Measurements from ENCODE around the gene COPB2.
"Not testable (repeated sequence)": the region's sequence is repeated elsewhere in the genome, so short reads cannot be mapped to it uniquely, and the experiment has no call there.

Gene COPB2

GRCh38 chr3:139418144-139418543 is 28.7 kb upstream of the COPB2 start:
- Histone ChIP-seq H3K4me1 (ENCODE audit: control insufficient read depth in 1 of 2, insufficient read depth in 2 of 2, low read length in 2 of 2) (peaks cover 14 to 30% of the 10 kb centered on the region in 2 donors), H3K9me3 (ENCODE audit: control insufficient read depth in 1 of 2, low read length in 2 of 2) (peaks cover 1 to 9% of the 10 kb centered on the region in 2 donors), H3K27me3 (ENCODE audit: control insufficient read depth in 1 of 2, insufficient read depth in 2 of 2, low read length in 2 of 2) (no peaks in the 10 kb centered on the region)

GRCh38 chr3:139416275-139416674 is 26.8 kb upstream of the COPB2 start:
- H3K27me3 ChIP-seq (ENCODE audit: control insufficient read depth in 1 of 2, insufficient read depth in 2 of 2, low read length in 2 of 2) = no peaks in the 10 kb centered on the region
- peaks cover 6 to 20% of the 10 kb centered on the region in 2 donors for H3K9me3 ChIP-seq (ENCODE audit: control insufficient read depth in 1 of 2, low read length in 2 of 2)
- no peaks in the 10 kb centered on the region for H3K36me3 ChIP-seq (ENCODE audit: control insufficient read depth in 1 of 2, insufficient read depth in 2 of 2, low read length in 2 of 2)
- H3K27ac ChIP-seq (ENCODE audit: low read depth, low read length) = no peak overlapping the region
- peaks cover 8 to 16% of the 10 kb centered on the region in 2 donors for H3K4me1 ChIP-seq (ENCODE audit: control insufficient read depth in 1 of 2, insufficient read depth in 2 of 2, low read length in 2 of 2)
- no peak overlapping the region for H3K9ac ChIP-seq (ENCODE audit: low read depth in 1 of 2, low read length in 2 of 2)
- H3K4me3 ChIP-seq (ENCODE audit: low read depth in 1 of 2, low read length in 2 of 2) = no peak overlapping the region

More at GRCh38 chr3:139418144-139418543, 28.7 kb upstream of the COPB2 start:
- no peak overlapping the region for H3K4me3 ChIP-seq (ENCODE audit: low read depth in 1 of 2, low read length in 2 of 2)
- H3K27ac ChIP-seq (ENCODE audit: low read depth, low read length) = no peak overlapping the region
- no peak overlapping the region for H3K9ac ChIP-seq (ENCODE audit: low read depth in 1 of 2, low read length in 2 of 2)
- no peaks in the 10 kb centered on the region for H3K36me3 ChIP-seq (ENCODE audit: control insufficient read depth in 1 of 2, insufficient read depth in 2 of 2, low read length in 2 of 2)

GRCh38 chr3:139414608-139415224 is 25.3 kb upstream of the COPB2 start:
- H3K9ac ChIP-seq (ENCODE audit: low read depth in 1 of 2, low read length in 2 of 2) = no peak overlapping the region
- no peaks in the 10 kb centered on the region for H3K36me3 ChIP-seq (ENCODE audit: control insufficient read depth in 1 of 2, insufficient read depth in 2 of 2, low read length in 2 of 2)
- no peak overlapping the region for H3K27ac ChIP-seq (ENCODE audit: low read depth, low read length)
- peak overlapping the region in 1 of 2 donors; percentile 28 for H3K4me3 ChIP-seq (ENCODE audit: low read depth in 1 of 2, low read length in 2 of 2)
- H3K27me3 ChIP-seq (ENCODE audit: control insufficient read depth in 1 of 2, insufficient read depth in 2 of 2, low read length in 2 of 2) = no peaks in the 10 kb centered on the region
- peaks cover 6 to 10% of the 10 kb centered on the region in 2 donors for H3K4me1 ChIP-seq (ENCODE audit: control insufficient read depth in 1 of 2, insufficient read depth in 2 of 2, low read length in 2 of 2)
- peaks cover 6 to 20% of the 10 kb centered on the region in 2 donors for H3K9me3 ChIP-seq (ENCODE audit: control insufficient read depth in 1 of 2, low read length in 2 of 2)

- H3K4me1 ChIP-seq (ENCODE audit: control insufficient read depth in 1 of 2, insufficient read depth in 2 of 2, low read length in 2 of 2); H3K27ac ChIP-seq (ENCODE audit: low read depth, low read length); H3K9ac ChIP-seq (ENCODE audit: low read depth in 1 of 2, low read length in 2 of 2); H3K36me3 ChIP-seq (ENCODE audit: control insufficient read depth in 1 of 2, insufficient read depth in 2 of 2, low read length in 2 of 2); H3K27me3 ChIP-seq (ENCODE audit: control insufficient read depth in 1 of 2, insufficient read depth in 2 of 2, low read length in 2 of 2); H3K4me3 ChIP-seq (ENCODE audit: low read depth in 1 of 2, low read length in 2 of 2): not testable (repeated sequence)
- H3K9me3 ChIP-seq (ENCODE audit: control insufficient read depth in 1 of 2, low read length in 2 of 2) = peaks cover 6 to 20% of the 10 kb centered on the region in 2 donors
These were observed 23.4 kb upstream of the COPB2 start for GRCh38 chr3:139412891-139413290.

- H3K4me3 ChIP-seq (ENCODE audit: low read depth in 1 of 2, low read length in 2 of 2); H3K36me3 ChIP-seq (ENCODE audit: control insufficient read depth in 1 of 2, insufficient read depth in 2 of 2, low read length in 2 of 2); H3K9ac ChIP-seq (ENCODE audit: low read depth in 1 of 2, low read length in 2 of 2); H3K27ac ChIP-seq (ENCODE audit: low read depth, low read length); H3K27me3 ChIP-seq (ENCODE audit: control insufficient read depth in 1 of 2, insufficient read depth in 2 of 2, low read length in 2 of 2); H3K4me1 ChIP-seq (ENCODE audit: control insufficient read depth in 1 of 2, insufficient read depth in 2 of 2, low read length in 2 of 2): not testable (repeated sequence)
- H3K9me3 ChIP-seq (ENCODE audit: control insufficient read depth in 1 of 2, low read length in 2 of 2) = peaks cover 15 to 21% of the 10 kb centered on the region in 2 donors
These were observed 11.7 kb upstream of the COPB2 start for GRCh38 chr3:139401155-139401554.

GRCh38 chr3:139396707-139397106 is 7.3 kb upstream of the COPB2 start:
- Histone ChIP-seq H3K27me3 (ENCODE audit: control insufficient read depth in 1 of 2, insufficient read depth in 2 of 2, low read length in 2 of 2) (no peaks in the 10 kb centered on the region), H3K27ac (ENCODE audit: low read depth, low read length) (no peak overlapping the region), H3K36me3 (ENCODE audit: control insufficient read depth in 1 of 2, insufficient read depth in 2 of 2, low read length in 2 of 2) (no peaks in the 10 kb centered on the region), H3K9ac (ENCODE audit: low read depth in 1 of 2, low read length in 2 of 2) (no peak overlapping the region), H3K4me3 (ENCODE audit: low read depth in 1 of 2, low read length in 2 of 2) (no peak overlapping the region), H3K9me3 (ENCODE audit: control insufficient read depth in 1 of 2, low read length in 2 of 2) (peaks cover 0 to 3% of the 10 kb centered on the region in 2 donors), H3K4me1 (ENCODE audit: control insufficient read depth in 1 of 2, insufficient read depth in 2 of 2, low read length in 2 of 2) (no peaks in the 10 kb centered on the region)

GRCh38 chr3:139394116-139394515 is 4.7 kb upstream of the COPB2 start:
- no peak overlapping the region for H3K4me3 ChIP-seq (ENCODE audit: low read depth in 1 of 2, low read length in 2 of 2)
- H3K36me3 ChIP-seq (ENCODE audit: control insufficient read depth in 1 of 2, insufficient read depth in 2 of 2, low read length in 2 of 2) = no peaks in the 10 kb centered on the region
- no peaks in the 10 kb centered on the region for H3K9me3 ChIP-seq (ENCODE audit: control insufficient read depth in 1 of 2, low read length in 2 of 2)
- no peaks in the 10 kb centered on the region for H3K27me3 ChIP-seq (ENCODE audit: control insufficient read depth in 1 of 2, insufficient read depth in 2 of 2, low read length in 2 of 2)
- H3K27ac ChIP-seq (ENCODE audit: low read depth, low read length) = no peak overlapping the region
- H3K4me1 ChIP-seq (ENCODE audit: control insufficient read depth in 1 of 2, insufficient read depth in 2 of 2, low read length in 2 of 2) = peaks cover 8 to 9% of the 10 kb centered on the region in 2 donors
- H3K9ac ChIP-seq (ENCODE audit: low read depth in 1 of 2, low read length in 2 of 2) = no peak overlapping the region

GRCh38 chr3:139388821-139389551 is 461 bp downstream of the COPB2 start:
- H3K4me1 ChIP-seq (ENCODE audit: control insufficient read depth in 1 of 2, insufficient read depth in 2 of 2, low read length in 2 of 2) = peaks cover 17 to 22% of the 10 kb centered on the region in 2 donors
- no peaks in the 10 kb centered on the region for H3K9me3 ChIP-seq (ENCODE audit: control insufficient read depth in 1 of 2, low read length in 2 of 2)
- no peaks in the 10 kb centered on the region for H3K27me3 ChIP-seq (ENCODE audit: control insufficient read depth in 1 of 2, insufficient read depth in 2 of 2, low read length in 2 of 2)
- H3K27ac ChIP-seq (ENCODE audit: low read depth, low read length) = peak overlapping the region; percentile 94
- peaks cover 0 to 3% of the 10 kb centered on the region in 2 donors for H3K36me3 ChIP-seq (ENCODE audit: control insufficient read depth in 1 of 2, insufficient read depth in 2 of 2, low read length in 2 of 2)
- peak overlapping the region; percentile 95 to 99 for H3K9ac ChIP-seq (ENCODE audit: low read depth in 1 of 2, low read length in 2 of 2)
- peak overlapping the region; percentile 78 to 90 for H3K4me3 ChIP-seq (ENCODE audit: low read depth in 1 of 2, low read length in 2 of 2)

GRCh38 chr3:139388077-139388476 is 1.4 kb downstream of the COPB2 start:
- H3K36me3 ChIP-seq (ENCODE audit: control insufficient read depth in 1 of 2, insufficient read depth in 2 of 2, low read length in 2 of 2) = peaks cover 0 to 6% of the 10 kb centered on the region in 2 donors
- peak overlapping the region; percentile 78 to 90 for H3K4me3 ChIP-seq (ENCODE audit: low read depth in 1 of 2, low read length in 2 of 2)
- no peaks in the 10 kb centered on the region for H3K9me3 ChIP-seq (ENCODE audit: control insufficient read depth in 1 of 2, low read length in 2 of 2)
- peak overlapping the region in 1 of 2 donors; percentile 21 for H3K9ac ChIP-seq (ENCODE audit: low read depth in 1 of 2, low read length in 2 of 2)
- H3K27me3 ChIP-seq (ENCODE audit: control insufficient read depth in 1 of 2, insufficient read depth in 2 of 2, low read length in 2 of 2) = no peaks in the 10 kb centered on the region
- peaks cover 17 to 22% of the 10 kb centered on the region in 2 donors for H3K4me1 ChIP-seq (ENCODE audit: control insufficient read depth in 1 of 2, insufficient read depth in 2 of 2, low read length in 2 of 2)
- no peak overlapping the region for H3K27ac ChIP-seq (ENCODE audit: low read depth, low read length)

GRCh38 chr3:139382291-139382690 is 7.2 kb downstream of the COPB2 start:
- Histone ChIP-seq H3K36me3 (ENCODE audit: control insufficient read depth in 1 of 2, insufficient read depth in 2 of 2, low read length in 2 of 2) (peaks cover 22 to 56% of the 10 kb centered on the region in 2 donors), H3K4me1 (ENCODE audit: control insufficient read depth in 1 of 2, insufficient read depth in 2 of 2, low read length in 2 of 2) (peaks cover 2 to 19% of the 10 kb centered on the region in 2 donors)
- H3K9me3 ChIP-seq (ENCODE audit: control insufficient read depth in 1 of 2, low read length in 2 of 2); H3K27me3 ChIP-seq (ENCODE audit: control insufficient read depth in 1 of 2, insufficient read depth in 2 of 2, low read length in 2 of 2); H3K4me3 ChIP-seq (ENCODE audit: low read depth in 1 of 2, low read length in 2 of 2); H3K9ac ChIP-seq (ENCODE audit: low read depth in 1 of 2, low read length in 2 of 2); H3K27ac ChIP-seq (ENCODE audit: low read depth, low read length): not testable (repeated sequence)
